Endodermal cell (in vitro differentiated cells): Measurements from ENCODE around the gene TMEM190. TPM values are rescaled to one million over a fixed set of nuclear protein-coding genes. Genes with fewer than 3 reads are reported as not detected.

Source experiments
- DNase-seq: peaks from one replicate; pipeline ENCODE4 v3.0.0-alpha.2; 2017
- H3K27ac ChIP-seq: 2 replicates; pipeline ENCODE4 v1.5.1; 2013; ENCODE audit warnings: mild to moderate bottlenecking, low read depth, low read length, moderate library complexity
- H3K27me3 ChIP-seq: 2 replicates; pipeline ENCODE4 v1.6.1; 2013; ENCODE audit warnings: mild to moderate bottlenecking, low read length, moderate library complexity; ENCODE audit not compliant: insufficient read depth, control insufficient read depth, poor library complexity, severe bottlenecking
- H3K36me3 ChIP-seq: 2 replicates; pipeline ENCODE4 v1.7.0; 2013; ENCODE audit warnings: mild to moderate bottlenecking, low read length, moderate library complexity; ENCODE audit not compliant: control insufficient read depth, insufficient read depth
- H3K4me1 ChIP-seq: one replicate; pipeline ENCODE4 v1.7.0; 2013; ENCODE audit warnings: low read length; ENCODE audit not compliant: control insufficient read depth, insufficient read depth
- H3K4me3 ChIP-seq: 2 replicates; pipeline ENCODE4 v1.5.1; 2013; ENCODE audit warnings: mild to moderate bottlenecking, low read length, moderate library complexity
- H3K9ac ChIP-seq: 2 replicates; pipeline ENCODE4 v1.6.1; 2013; ENCODE audit warnings: mild to moderate bottlenecking, low read length, moderate library complexity; ENCODE audit not compliant: poor library complexity, severe bottlenecking; ENCODE audit errors: extremely low read depth
- H3K9me3 ChIP-seq: 2 replicates; pipeline ENCODE4 v1.6.1; 2013; ENCODE audit warnings: mild to moderate bottlenecking, low read length, moderate library complexity; ENCODE audit not compliant: control insufficient read depth
- H3K27ac Mint-ChIP-seq: 2 replicates; pipeline ENCODE4 v1.8.0; 2020; ENCODE audit warnings: mixed read lengths
- H3K27me3 Mint-ChIP-seq: 2 replicates; pipeline ENCODE4 v1.8.0; 2021; ENCODE audit warnings: mild to moderate bottlenecking, mixed read lengths; ENCODE audit not compliant: insufficient read depth
- H3K36me3 Mint-ChIP-seq: 2 replicates; pipeline ENCODE4 v1.8.0; 2020; ENCODE audit warnings: low read depth, mixed read lengths
- H3K4me1 Mint-ChIP-seq: 2 replicates; pipeline ENCODE4 v1.8.0; 2020; ENCODE audit warnings: mixed read lengths
- H3K4me3 Mint-ChIP-seq: 2 replicates; pipeline ENCODE4 v1.8.0; 2020; ENCODE audit warnings: mild to moderate bottlenecking, moderate library complexity, mixed read lengths
- H3K9me3 Mint-ChIP-seq: 2 replicates; pipeline ENCODE4 v1.8.0; 2020; ENCODE audit warnings: mild to moderate bottlenecking, mixed read lengths
- WGBS, 2 experiments: methylation state at CpG; one replicate each; pipeline versions ENCODE4 v1.1.5 to v1.1.7; 2013; ENCODE audit warnings: missing lambda C conversion rate in 2 of 2, mixed read lengths in 1 of 2; ENCODE audit not compliant: insufficient coverage in 1 of 2, insufficient read length in 1 of 2; 5-methylcytosine and 5-hydroxymethylcytosine counted together
- total RNA-seq, 2 donors: library from RNA; stranded (reverse); fragmentation: NEBNext Ultra II Directional in 1 of 2; extraction: Animal tissue kit (Norgen Biotek cat#: 25700) in 1 of 2; gene quantifications; 2 replicates in 1 of 2; 3 replicates in 1 of 2; pipeline ENCODE4 v1.2.1, GENCODE V29; 2021
- TF ChIP-seq, protein P1 (sequence below): fragments of 200-600 bp; sonication (generic); conservative IDR thresholded peaks from 2 replicates; pipeline ENCODE4 v1.5.0; 2021; ENCODE audit warnings: antibody characterized with exemption, mild to moderate bottlenecking

TMEM190 gene
- total RNA-seq, 2 donors from 2014 or later = 1.2 TPM; not detected in 1

- Mint-ChIP-seq H3K9me3 (no peaks in the 10 kb centered on the region), H3K4me3 (peak overlapping the region; percentile 89), H3K4me1 (peaks cover 12% of the 10 kb centered on the region), H3K27ac (peak overlapping the region; percentile 96), H3K27me3 (peaks cover 8% of the 10 kb centered on the region), H3K36me3 (peaks cover 40% of the 10 kb centered on the region)
- 0 to 1% methylated on average over 4 to 23 of the region's 24 CpGs for WGBS, 2 experiments
- Histone ChIP-seq H3K4me1 (no peaks in the 10 kb centered on the region), H3K9ac (peak overlapping the region; percentile 88), H3K27me3 (no peaks in the 10 kb centered on the region), H3K27ac (peak overlapping the region; percentile 82), H3K36me3 (peaks cover 35% of the 10 kb centered on the region), H3K4me3 (peak overlapping the region; percentile 94), H3K9me3 (no peaks in the 10 kb centered on the region)
- TF ChIP-seq, protein P1, sequence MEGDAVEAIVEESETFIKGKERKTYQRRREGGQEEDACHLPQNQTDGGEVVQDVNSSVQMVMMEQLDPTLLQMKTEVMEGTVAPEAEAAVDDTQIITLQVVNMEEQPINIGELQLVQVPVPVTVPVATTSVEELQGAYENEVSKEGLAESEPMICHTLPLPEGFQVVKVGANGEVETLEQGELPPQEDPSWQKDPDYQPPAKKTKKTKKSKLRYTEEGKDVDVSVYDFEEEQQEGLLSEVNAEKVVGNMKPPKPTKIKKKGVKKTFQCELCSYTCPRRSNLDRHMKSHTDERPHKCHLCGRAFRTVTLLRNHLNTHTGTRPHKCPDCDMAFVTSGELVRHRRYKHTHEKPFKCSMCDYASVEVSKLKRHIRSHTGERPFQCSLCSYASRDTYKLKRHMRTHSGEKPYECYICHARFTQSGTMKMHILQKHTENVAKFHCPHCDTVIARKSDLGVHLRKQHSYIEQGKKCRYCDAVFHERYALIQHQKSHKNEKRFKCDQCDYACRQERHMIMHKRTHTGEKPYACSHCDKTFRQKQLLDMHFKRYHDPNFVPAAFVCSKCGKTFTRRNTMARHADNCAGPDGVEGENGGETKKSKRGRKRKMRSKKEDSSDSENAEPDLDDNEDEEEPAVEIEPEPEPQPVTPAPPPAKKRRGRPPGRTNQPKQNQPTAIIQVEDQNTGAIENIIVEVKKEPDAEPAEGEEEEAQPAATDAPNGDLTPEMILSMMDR = peak; percentile 24
- no peak for DNase-seq
These were observed 35.9 kb upstream of the TMEM190 start for GRCh38 chr19:55340784-55341147.

GRCh38 chr19:55341171-55341588, 35.4 kb upstream of the TMEM190 start:
- WGBS, 2 experiments = 6% methylated on average over 14 of the region's 15 CpGs; no CpG with 5 or more reads in 1 of the 2 experiments
- Mint-ChIP-seq H3K9me3 (no peaks in the 10 kb centered on the region), H3K4me1 (peaks cover 12% of the 10 kb centered on the region), H3K27ac (peak overlapping the region; percentile 96), H3K36me3 (peaks cover 41% of the 10 kb centered on the region), H3K4me3 (peak overlapping the region; percentile 89), H3K27me3 (peaks cover 8% of the 10 kb centered on the region)
- Histone ChIP-seq H3K9ac (peak overlapping the region; percentile 88), H3K4me1 (no peaks in the 10 kb centered on the region), H3K9me3 (no peaks in the 10 kb centered on the region), H3K36me3 (peaks cover 35% of the 10 kb centered on the region), H3K27ac (peak overlapping the region; percentile 82), H3K4me3 (peak overlapping the region; percentile 94), H3K27me3 (no peaks in the 10 kb centered on the region)
- TF ChIP-seq, protein P1 = no peak
- peak; percentile 94 for DNase-seq

DNA sequence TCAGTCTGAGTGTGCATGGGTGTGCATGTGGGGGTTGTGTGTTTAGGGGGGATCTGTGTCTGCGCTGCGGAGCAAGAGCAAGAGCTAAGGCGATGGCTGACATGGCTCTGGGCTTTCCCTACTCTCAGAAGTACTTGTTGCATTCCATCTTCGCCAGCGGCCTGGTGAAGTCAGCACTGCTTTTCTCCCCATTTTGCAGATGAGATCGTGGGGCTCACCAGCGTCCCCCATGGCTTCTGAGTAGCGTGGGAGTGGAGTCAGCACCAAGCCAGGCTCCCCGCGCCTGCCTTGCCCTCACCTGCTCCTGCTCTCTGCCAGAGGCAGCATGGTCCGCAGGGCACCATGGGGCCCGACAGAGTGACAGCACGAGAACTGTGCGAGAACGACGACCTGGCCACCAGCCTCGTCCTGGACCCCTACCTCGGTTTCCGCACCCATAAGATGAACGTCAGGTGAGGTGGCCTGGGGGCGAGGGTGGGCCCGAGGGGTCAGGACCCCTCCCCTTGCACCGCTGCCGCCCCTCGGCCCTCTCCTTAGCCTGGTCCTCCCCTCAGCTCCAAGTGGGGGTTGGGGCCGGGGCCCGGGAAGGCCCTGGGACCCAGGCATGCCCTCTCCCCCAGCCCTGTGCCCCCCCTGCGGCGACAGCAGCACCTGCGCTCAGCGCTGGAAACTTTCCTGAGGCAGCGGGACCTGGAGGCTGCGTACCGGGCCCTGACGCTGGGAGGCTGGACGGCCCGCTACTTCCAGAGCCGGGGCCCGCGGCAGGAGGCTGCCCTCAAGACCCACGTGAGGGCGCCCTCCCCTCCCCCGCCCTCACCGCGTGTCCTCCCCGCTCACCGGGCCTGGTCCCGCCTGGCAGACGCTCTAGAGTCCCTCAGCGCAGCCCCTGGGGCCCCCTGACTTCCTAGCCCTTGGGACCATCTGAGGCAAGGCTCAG, 34.8 kb upstream of the TMEM190 start:
- Mint-ChIP-seq H3K4me3 (peak overlapping the region; percentile 89), H3K36me3 (peaks cover 41% of the 10 kb centered on the region), H3K27ac (peak overlapping the region; percentile 83), H3K4me1 (peaks cover 12% of the 10 kb centered on the region), H3K27me3 (peaks cover 4% of the 10 kb centered on the region), H3K9me3 (no peaks in the 10 kb centered on the region)
- H3K9me3 ChIP-seq = no peaks in the 10 kb centered on the region
- DNase-seq = no peak
- peak overlapping the region; percentile 94 for H3K4me3 ChIP-seq
- no peaks in the 10 kb centered on the region for H3K27me3 ChIP-seq
- peaks cover 35% of the 10 kb centered on the region for H3K36me3 ChIP-seq
- H3K27ac ChIP-seq = no peak overlapping the region
- WGBS, 2 experiments = 91% methylated on average over 17 to 50 of the region's 50 CpGs
- no peak overlapping the region for H3K9ac ChIP-seq
- TF ChIP-seq, protein P1 = no peak
- H3K4me1 ChIP-seq = no peaks in the 10 kb centered on the region
